ENCODE measurements around the gene RARG. TPM values are rescaled to one million over a fixed set of nuclear protein-coding genes. Genes with fewer than 3 reads are reported as not detected.

RARG gene
- total and polyA plus RNA-seq, 2 of the 8 experiments (the other 6 are each of a cell fraction or from before 2014, with no cell fraction given): 68.6 to 68.9 TPM

GRCh38 chr12:53198486-53199110, 33.4 kb downstream of the RARG start (continued):
- TF ChIP-seq GTF2F1 (IDR thresholded peaks at IDR 0.05; ENCODE audit: borderline replicate concordance, low read depth, low read length): no peak
- no peak for TF ChIP-seq ZNF274 (IDR thresholded peaks at IDR 0.05; ENCODE audit: borderline replicate concordance, extremely low read depth, low read length)
- no peak for TF ChIP-seq CBX8 (IDR thresholded peaks at IDR 0.05; ENCODE audit: borderline replicate concordance, low read depth, low read length)
- TF ChIP-seq HDAC6 (IDR thresholded peaks at IDR 0.05; ENCODE audit: low read depth, low read length): no peak
- TF ChIP-seq RFX5 (IDR thresholded peaks at IDR 0.05; ENCODE audit: borderline replicate concordance, low read depth, low read length): no peak
